Sigmoid colon (tissue), 7 donors: ENCODE measurements around the gene PKDCC. TPM values are rescaled to one million over a fixed set of nuclear protein-coding genes. Genes with fewer than 3 reads are reported as not detected.

ENCODE experiments used
- DNase-seq: peaks from one replicate; pipeline ENCODE4 v3.0.0-alpha.2; 2019
- H3K27ac ChIP-seq, 4 donors: fragments of 200-600 bp; sonication (generic); one replicate each; pipeline ENCODE4 v1.5.1; 2016 to 2019; ENCODE audit warnings: mild to moderate bottlenecking in 1 of 4
- H3K27me3 ChIP-seq, 3 donors: fragments of 200-600 bp; sonication (generic); one replicate each; pipeline ENCODE4 v1.5.1; 2019; ENCODE audit warnings: mild to moderate bottlenecking in 1 of 3
- H3K36me3 ChIP-seq, 4 donors: fragments of 200-600 bp; sonication (generic); one replicate each; pipeline ENCODE4 v1.5.1; 2016 to 2019
- H3K4me1 ChIP-seq, 4 donors: fragments of 200-600 bp; sonication (generic); one replicate each; pipeline ENCODE4 v1.5.1; 2017 to 2019
- H3K4me3 ChIP-seq, 4 donors: fragments of 200-600 bp; sonication (generic); one replicate each; pipeline ENCODE4 v1.5.1; 2017 to 2019; ENCODE audit warnings: mild to moderate bottlenecking in 2 of 4, moderate library complexity in 1 of 4
- H3K9me3 ChIP-seq, 4 donors: fragments of 200-600 bp in 3 of 4; sonication (generic) in 3 of 4; one replicate each; pipeline versions ENCODE4 v1.5.1 to v1.6.1; 2013 to 2019
- CTCF ChIP-seq, 4 experiments: fragments of 450-650 bp in 3 of 4; fragments of 200-600 bp in 1 of 4; IDR thresholded peaks; one replicate each; pipeline ENCODE4 v1.5.1; 2016 to 2019; ENCODE audit warnings: antibody characterized with exemption in 4 of 4, mild to moderate bottlenecking in 3 of 4, moderate library complexity in 2 of 4
- EP300 ChIP-seq, 4 donors: sonication (generic); formaldehyde crosslinking; IDR thresholded peaks; one replicate each; pipeline ENCODE4 v1.6.1; 2017; ENCODE audit warnings: antibody characterized with exemption in 4 of 4
- POLR2A ChIP-seq, 2 donors: fragments of 450-650 bp; IDR thresholded peaks; one replicate each; pipeline ENCODE4 v1.6.1; 2016; ENCODE audit warnings: antibody characterized with exemption in 2 of 2, mild to moderate bottlenecking in 2 of 2, moderate library complexity in 2 of 2
- POLR2AphosphoS5 ChIP-seq, 4 donors: sonication (generic); formaldehyde crosslinking; IDR thresholded peaks; one replicate each; pipeline ENCODE4 v1.6.1; 2017; ENCODE audit warnings: antibody characterized with exemption in 4 of 4
- WGBS, 2 donors: extraction: QIAGEN DNeasy Blood & Tissue Kit; methylation state at CpG; one replicate each; pipeline ENCODE4 v1.1.7; 2013; 5-methylcytosine and 5-hydroxymethylcytosine counted together
- intact Hi-C: fragments of 100-400 bp; cut with DNase I; formaldehyde crosslinking; loops from one replicate; pipeline ENCODE4 v1.15.1; 2023
- polyA plus RNA-seq, 3 donors: library from polyadenylated mRNA; stranded (reverse); fragments of 200-250 nt; gene quantifications; one replicate each; pipeline ENCODE4 v1.2.3, GENCODE V29; 2013
- total RNA-seq, 4 donors: library from RNA; depleted of rRNA; stranded (reverse); fragments of >200 nt; gene quantifications; one replicate each; pipeline ENCODE4 v1.1.0, GENCODE V29; 2016
- donor health status: healthy with polysubstance abuse.
- donor health status: Bipolar disorder and iron deficiency.
- donor health status: healthy.

PKDCC gene
- total and polyA plus RNA-seq, 7 donors = 13.9 to 106 (median 67.7) TPM

GRCh38 chr2:42041377-42042127 lies 6.3 kb upstream of the PKDCC start:
- 76 to 81% methylated on average over 7 of the region's 7 CpGs for WGBS, 2 donors
- intact Hi-C loops = no loop called here

GRCh38 chr2:42042631-42043355 lies 5.0 kb upstream of the PKDCC start:
- no peak for TF ChIP-seq POLR2AphosphoS5 (IDR thresholded peaks at IDR 0.05)
- TF ChIP-seq EP300 (IDR thresholded peaks at IDR 0.05) = no peak
- no peak for TF ChIP-seq CTCF (IDR thresholded peaks at IDR 0.05)
- no peak for TF ChIP-seq POLR2A (IDR thresholded peaks at IDR 0.05)
- Histone ChIP-seq H3K4me1 (peaks cover 0 to 24% (median 18%) of the 10 kb centered on the region in 4 donors), H3K27me3 (no peaks in the 10 kb centered on the region), H3K9me3 (no peaks in the 10 kb centered on the region), H3K4me3 (no peak overlapping the region), H3K27ac (no peak overlapping the region), H3K36me3 (no peaks in the 10 kb centered on the region)
- intact Hi-C loops = no loop called here
- DNase-seq = no peak
- 92 to 93% methylated on average over 11 of the region's 11 CpGs for WGBS, 2 donors

More at GRCh38 chr2:42041377-42042127, 6.3 kb upstream of the PKDCC start:
- no peak for TF ChIP-seq POLR2A (IDR thresholded peaks at IDR 0.05)
- TF ChIP-seq EP300 (IDR thresholded peaks at IDR 0.05) = no peak
- TF ChIP-seq CTCF (IDR thresholded peaks at IDR 0.05) = no peak
- no peak for TF ChIP-seq POLR2AphosphoS5 (IDR thresholded peaks at IDR 0.05)
- DNase-seq = no peak
- Histone ChIP-seq H3K4me1 (peaks cover 0 to 16% (median 12%) of the 10 kb centered on the region in 4 donors), H3K36me3 (no peaks in the 10 kb centered on the region), H3K4me3 (no peak overlapping the region), H3K9me3 (no peaks in the 10 kb centered on the region), H3K27me3 (no peaks in the 10 kb centered on the region), H3K27ac (no peak overlapping the region)

- no peaks in the 10 kb centered on the region for H3K36me3 ChIP-seq
- no peaks in the 10 kb centered on the region for H3K27me3 ChIP-seq
- H3K4me1 ChIP-seq = peaks cover 0 to 24% (median 18%) of the 10 kb centered on the region in 4 donors
- DNase-seq = no peak
- no peak for TF ChIP-seq POLR2A (IDR thresholded peaks at IDR 0.05)
- no peak for TF ChIP-seq POLR2AphosphoS5 (IDR thresholded peaks at IDR 0.05)
- TF ChIP-seq CTCF (IDR thresholded peaks at IDR 0.05) = no peak
- no peak for TF ChIP-seq EP300 (IDR thresholded peaks at IDR 0.05)
- H3K9me3 ChIP-seq = no peaks in the 10 kb centered on the region
- H3K27ac ChIP-seq = no peak overlapping the region
- no peak overlapping the region for H3K4me3 ChIP-seq
- 91 to 95% methylated on average over 3 of the region's 3 CpGs for WGBS, 2 donors
- intact Hi-C loops = no loop called here
Measured at GRCh38 chr2:42043789-42044394, 3.9 kb upstream of the PKDCC start.

GRCh38 chr2:42044939-42045338 lies 2.9 kb upstream of the PKDCC start:
- no peak for TF ChIP-seq EP300 (IDR thresholded peaks at IDR 0.05)
- TF ChIP-seq CTCF (IDR thresholded peaks at IDR 0.05) = no peak
- no peak for TF ChIP-seq POLR2AphosphoS5 (IDR thresholded peaks at IDR 0.05)
- no peak for TF ChIP-seq POLR2A (IDR thresholded peaks at IDR 0.05)
- H3K4me1 ChIP-seq = peaks cover 0 to 24% (median 18%) of the 10 kb centered on the region in 4 donors
- intact Hi-C loops = no loop called here
- H3K36me3 ChIP-seq = no peaks in the 10 kb centered on the region
- DNase-seq = no peak
- no peak overlapping the region for H3K4me3 ChIP-seq
- no peaks in the 10 kb centered on the region for H3K9me3 ChIP-seq
- no peaks in the 10 kb centered on the region for H3K27me3 ChIP-seq
- peak overlapping the region in 3 of 4 donors; percentile 87 to 96 (median 90) for H3K27ac ChIP-seq
- WGBS, 2 donors = 77 to 84% methylated on average over 1 of the region's 1 CpG
